Tibial nerve (tissue), 4 donors: ENCODE results near the gene POU6F1. TPM values are rescaled to one million over a fixed set of nuclear protein-coding genes. Genes with fewer than 3 reads are reported as not detected.
A peak's percentile ranks its signal among the peaks of the same experiment; 100 is the strongest.

Experiments
- DNase-seq, 2 donors: peaks; one replicate each; pipeline ENCODE4 v3.0.0-alpha.2; 2019; ENCODE audit warnings: low spot score in 2 of 2
- H3K27ac ChIP-seq, 4 donors: fragments of 200-600 bp; sonication (generic) in 3 of 4; one replicate each; pipeline ENCODE4 v1.5.1; 2017 to 2019; ENCODE audit warnings: mild to moderate bottlenecking in 1 of 4
- H3K27me3 ChIP-seq, 2 donors: fragments of 200-600 bp; sonication (generic) in 1 of 2; one replicate each; pipeline versions ENCODE4 v1.5.1 to v1.6.0; 2017 to 2019
- H3K36me3 ChIP-seq, 3 donors: fragments of 200-600 bp; sonication (generic); one replicate each; pipeline ENCODE4 v1.5.1; 2018 to 2019
- H3K4me1 ChIP-seq, 4 donors: fragments of 200-600 bp; sonication (generic) in 3 of 4; one replicate each; pipeline ENCODE4 v1.5.1; 2017 to 2019
- H3K4me3 ChIP-seq, 4 donors: fragments of 200-600 bp; sonication (generic) in 3 of 4; one replicate each; pipeline ENCODE4 v1.5.1; 2017 to 2019; ENCODE audit warnings: mild to moderate bottlenecking in 1 of 4, moderate library complexity in 1 of 4
- H3K9me3 ChIP-seq, 4 donors: fragments of 200-600 bp; sonication (generic) in 3 of 4; one replicate each; pipeline ENCODE4 v1.5.1; 2017 to 2019
- CTCF ChIP-seq, 5 experiments: fragments of 200-600 bp in 3 of 5; fragments of 450-650 bp in 2 of 5; sonication (generic) in 3 of 5; IDR thresholded peaks; one replicate each; pipeline ENCODE4 v1.5.1; 2016 to 2019; ENCODE audit warnings: antibody characterized with exemption in 5 of 5, mild to moderate bottlenecking in 3 of 5, moderate library complexity in 2 of 5
- EP300 ChIP-seq, 2 donors: sonication (generic); formaldehyde crosslinking; IDR thresholded peaks; one replicate each; pipeline ENCODE4 v1.6.1; 2017; ENCODE audit warnings: antibody characterized with exemption in 2 of 2, mild to moderate bottlenecking in 1 of 2
- POLR2A ChIP-seq, 2 donors: fragments of 450-650 bp; IDR thresholded peaks; one replicate each; pipeline ENCODE4 v1.6.1; 2017; ENCODE audit warnings: antibody characterized with exemption in 2 of 2, mild to moderate bottlenecking in 2 of 2, moderate library complexity in 2 of 2
- WGBS, 2 donors: methylation state at CpG; one replicate each; pipeline ENCODE4 v1.1.5; 2018; 5-methylcytosine and 5-hydroxymethylcytosine counted together
- total RNA-seq, 4 donors: library from RNA; depleted of rRNA; stranded (reverse); fragments of >200 nt; gene quantifications; one replicate each; pipeline ENCODE4 v1.1.0, GENCODE V29; 2016

Gene POU6F1
- total RNA-seq, 4 donors from 2014 or later = 14.4 to 27.5 (median 21.9) TPM

DNA sequence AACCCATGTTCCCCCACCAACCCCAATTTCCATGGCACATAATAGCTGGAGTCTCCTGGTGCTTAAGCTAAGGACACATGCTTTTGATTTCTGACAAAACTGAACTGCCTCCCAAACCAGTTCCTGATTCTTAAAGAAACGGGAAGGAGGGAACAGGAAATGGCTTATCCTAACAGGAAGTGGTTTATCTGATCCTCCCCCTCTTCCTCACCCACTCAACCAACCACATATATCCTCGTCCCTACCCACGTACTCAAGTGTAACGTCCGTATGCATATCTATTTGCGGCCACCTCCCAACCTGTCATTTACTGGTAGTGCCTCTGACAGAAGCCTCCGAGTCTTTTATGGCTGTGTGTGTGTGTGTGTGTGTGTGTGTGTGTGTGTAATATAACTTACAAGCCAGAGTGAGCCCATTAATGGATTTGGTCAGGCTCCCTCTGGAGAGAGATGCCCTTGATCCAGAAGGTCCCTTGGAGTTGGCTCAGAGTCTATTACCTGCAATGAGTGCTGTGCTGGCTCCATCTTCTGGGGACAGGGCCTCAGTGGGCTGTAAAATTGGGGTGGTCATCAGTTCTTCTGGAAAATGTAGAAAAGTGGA, 28.5 kb upstream of the POU6F1 start:
- no peaks in the 10 kb centered on the region for H3K9me3 ChIP-seq
- H3K4me3 ChIP-seq = no peak overlapping the region
- peaks cover 2 to 47% (median 13%) of the 10 kb centered on the region in 3 donors for H3K36me3 ChIP-seq
- peaks cover 0 to 42% (median 8%) of the 10 kb centered on the region in 4 donors for H3K4me1 ChIP-seq
- DNase-seq = no peak
- peak in 1 of 2 donors; percentile 43 for TF ChIP-seq EP300 (IDR thresholded peaks at IDR 0.05)
- no peak for TF ChIP-seq POLR2A (IDR thresholded peaks at IDR 0.05)
- TF ChIP-seq CTCF (IDR thresholded peaks at IDR 0.05) = no peak
- 42 to 54% methylated on average over 7 of the region's 7 CpGs for WGBS, 2 donors
- no peaks in the 10 kb centered on the region for H3K27me3 ChIP-seq
- H3K27ac ChIP-seq = peak overlapping the region in 2 of 4 donors; percentile 29 to 56

- peaks cover 0 to 48% (median 15%) of the 10 kb centered on the region in 4 donors for H3K4me1 ChIP-seq
- 92 to 94% methylated on average over 11 of the region's 11 CpGs for WGBS, 2 donors
- DNase-seq = no peak
- no peak overlapping the region for H3K4me3 ChIP-seq
- peak overlapping the region in 2 of 4 donors; percentile 29 to 56 for H3K27ac ChIP-seq
- H3K9me3 ChIP-seq = no peaks in the 10 kb centered on the region
- H3K36me3 ChIP-seq = peaks cover 5 to 53% (median 19%) of the 10 kb centered on the region in 3 donors
- no peaks in the 10 kb centered on the region for H3K27me3 ChIP-seq
- TF ChIP-seq POLR2A (IDR thresholded peaks at IDR 0.05) (no peak), CTCF (IDR thresholded peaks at IDR 0.05) (no peak), EP300 (IDR thresholded peaks at IDR 0.05) (no peak)
Observed at GRCh38 chr12:51245476-51246253, 27.8 kb upstream of the POU6F1 start.

GRCh38 chr12:51244269-51244668, 26.4 kb upstream of the POU6F1 start:
- Histone ChIP-seq H3K4me1 (peaks cover 0 to 60% (median 24%) of the 10 kb centered on the region in 4 donors), H3K27ac (no peak overlapping the region), H3K9me3 (no peaks in the 10 kb centered on the region), H3K36me3 (peaks cover 5 to 59% (median 19%) of the 10 kb centered on the region in 3 donors), H3K27me3 (no peaks in the 10 kb centered on the region), H3K4me3 (no peak overlapping the region)
- WGBS, 2 donors = 92 to 96% methylated on average over 4 of the region's 4 CpGs
- TF ChIP-seq EP300 (IDR thresholded peaks at IDR 0.05) = no peak
- no peak for TF ChIP-seq POLR2A (IDR thresholded peaks at IDR 0.05)
- no peak for TF ChIP-seq CTCF (IDR thresholded peaks at IDR 0.05)
- DNase-seq = no peak

- H3K4me1 ChIP-seq = peaks cover 0 to 65% (median 24%) of the 10 kb centered on the region in 4 donors
- DNase-seq = no peak
- no peaks in the 10 kb centered on the region for H3K9me3 ChIP-seq
- 67 to 69% methylated on average over 7 of the region's 7 CpGs for WGBS, 2 donors
- no peak overlapping the region for H3K27ac ChIP-seq
- H3K4me3 ChIP-seq = no peak overlapping the region
- H3K36me3 ChIP-seq = peaks cover 5 to 59% (median 19%) of the 10 kb centered on the region in 3 donors
- no peaks in the 10 kb centered on the region for H3K27me3 ChIP-seq
- TF ChIP-seq EP300 (IDR thresholded peaks at IDR 0.05) = no peak
- no peak for TF ChIP-seq POLR2A (IDR thresholded peaks at IDR 0.05)
- no peak for TF ChIP-seq CTCF (IDR thresholded peaks at IDR 0.05)
Observed at GRCh38 chr12:51242876-51243275, 25.0 kb upstream of the POU6F1 start.

GRCh38 chr12:51242120-51242519, 24.3 kb upstream of the POU6F1 start:
- Histone ChIP-seq H3K4me3 (no peak overlapping the region), H3K9me3 (no peaks in the 10 kb centered on the region), H3K27me3 (no peaks in the 10 kb centered on the region), H3K36me3 (peaks cover 5 to 59% (median 19%) of the 10 kb centered on the region in 3 donors), H3K27ac (no peak overlapping the region), H3K4me1 (peaks cover 0 to 60% (median 20%) of the 10 kb centered on the region in 4 donors)
- 68 to 89% methylated on average over 7 of the region's 7 CpGs for WGBS, 2 donors
- DNase-seq = no peak
- TF ChIP-seq EP300 (IDR thresholded peaks at IDR 0.05) (peak in 1 of 2 donors; percentile 15), POLR2A (IDR thresholded peaks at IDR 0.05) (no peak)
